Measurements from ENCODE around the gene LDLRAP1.

DNA sequence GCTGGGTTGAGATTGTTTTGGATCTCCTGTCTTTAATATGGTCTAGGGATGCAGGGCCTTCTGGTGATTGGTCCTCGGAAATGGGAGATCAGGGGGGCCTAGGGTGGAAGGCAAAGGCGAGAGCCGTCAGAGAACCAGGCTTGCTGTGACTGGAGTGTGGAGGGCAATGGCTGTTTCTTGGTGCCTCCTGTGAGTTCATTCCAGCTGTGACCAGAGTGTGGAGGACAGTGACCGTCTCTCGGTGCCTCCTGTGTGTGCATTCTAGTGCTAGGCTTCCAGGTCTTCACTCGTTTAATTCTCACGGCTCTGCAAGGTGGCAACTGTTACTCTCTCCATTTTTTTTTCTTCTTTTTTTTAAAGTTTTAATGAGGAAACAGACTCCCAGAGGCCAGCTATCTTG lies 14.1 kb downstream of the LDLRAP1 start:
- TF ChIP-seq GATA2 (IDR thresholded peaks at IDR 0.05; ENCODE audit: low read depth, low read length) = no peak
- no peak for TF ChIP-seq GATA3 (IDR thresholded peaks at IDR 0.05; ENCODE audit: low read depth, low read length)
